GM23338 (cell line): ENCODE measurements around the gene COL25A1. TPM values are rescaled to one million over a fixed set of nuclear protein-coding genes. Genes with fewer than 3 reads are reported as not detected.

Experiments used
- ATAC-seq: fragments of 200-7000 bp; cut with Tn5 transposase; 3 replicates; pipeline ENCODE4 v1.9.1; 2020
- DNase-seq: peaks from one replicate; pipeline ENCODE4 v3.0.0-alpha.2; 2015; ENCODE audit warnings: low spot score
- H2AFZ ChIP-seq: fragments of 200-600 bp; sonication (generic); 2 replicates; pipeline ENCODE4 v1.8.0; 2016; ENCODE audit warnings: antibody characterized with exemption, mild to moderate bottlenecking, moderate library complexity
- H3F3A ChIP-seq: fragments of 200-600 bp; sonication (generic); replicated peaks from 2 replicates; pipeline ENCODE4 v1.8.0; 2017; ENCODE audit warnings: antibody characterized with exemption, mixed run types, low read depth
- H3K27ac ChIP-seq: fragments of 200-600 bp; sonication (generic); 2 replicates; pipeline ENCODE4 v1.6.1; 2016; ENCODE audit warnings: low read depth
- H3K27me3 ChIP-seq: fragments of 200-600 bp; sonication (generic); 2 replicates; pipeline ENCODE4 v1.8.0; 2016; ENCODE audit warnings: mild to moderate bottlenecking, mixed run types, moderate library complexity; ENCODE audit not compliant: insufficient read depth
- H3K36me3 ChIP-seq: fragments of 200-600 bp; sonication (generic); 2 replicates; pipeline ENCODE4 v1.8.0; 2016; ENCODE audit warnings: mild to moderate bottlenecking; ENCODE audit not compliant: insufficient read depth
- H3K4me1 ChIP-seq: fragments of 200-600 bp; sonication (generic); 2 replicates; pipeline ENCODE4 v1.8.0; 2016; ENCODE audit warnings: mild to moderate bottlenecking, moderate library complexity; ENCODE audit not compliant: insufficient read depth
- H3K4me2 ChIP-seq: fragments of 200-600 bp; sonication (generic); 2 replicates; pipeline ENCODE4 v1.7.1; 2017; ENCODE audit warnings: mixed run types
- H3K4me3 ChIP-seq: fragments of 200-600 bp; sonication (generic); 2 replicates; pipeline ENCODE4 v1.6.1; 2016; ENCODE audit warnings: mixed run types
- H3K79me2 ChIP-seq: fragments of 200-600 bp; sonication (generic); replicated peaks from 2 replicates; pipeline ENCODE4 v1.8.0; 2017; ENCODE audit warnings: mild to moderate bottlenecking; ENCODE audit not compliant: insufficient read depth
- H3K9me2 ChIP-seq: fragments of 200-600 bp; sonication (generic); 2 replicates; pipeline ENCODE4 v1.8.0; 2017; ENCODE audit not compliant: insufficient read depth
- H4K20me1 ChIP-seq: fragments of 200-600 bp; sonication (generic); replicated peaks from 2 replicates; pipeline ENCODE4 v1.8.0; 2017; ENCODE audit warnings: mild to moderate bottlenecking; ENCODE audit not compliant: insufficient read depth
- H3K27ac Mint-ChIP-seq: 2 replicates; pipeline ENCODE4 v1.8.0; 2020; ENCODE audit warnings: inconsistent platforms, mild to moderate bottlenecking, moderate library complexity, mixed read lengths
- H3K27me3 Mint-ChIP-seq: 3 replicates; pipeline ENCODE4 v1.8.0; 2022; ENCODE audit warnings: low read depth, mild to moderate bottlenecking, moderate library complexity, mixed read lengths, inconsistent platforms; ENCODE audit not compliant: insufficient read depth, poor library complexity
- H3K36me3 Mint-ChIP-seq: 3 replicates; pipeline ENCODE4 v1.8.0; 2021; ENCODE audit warnings: low read depth, mild to moderate bottlenecking, inconsistent platforms, moderate library complexity, mixed read lengths
- H3K4me1 Mint-ChIP-seq: 3 replicates; pipeline ENCODE4 v1.8.0; 2020; ENCODE audit warnings: mild to moderate bottlenecking, inconsistent platforms, mixed read lengths
- H3K4me3 Mint-ChIP-seq: 3 replicates; pipeline ENCODE4 v1.8.0; 2021; ENCODE audit warnings: moderate library complexity, mild to moderate bottlenecking, inconsistent platforms, mixed read lengths
- H3K9me3 Mint-ChIP-seq: 3 replicates; pipeline ENCODE4 v1.8.0; 2020; ENCODE audit warnings: moderate library complexity, mild to moderate bottlenecking, inconsistent platforms, mixed read lengths
- CTCF ChIP-seq, 2 experiments: fragments of 200-600 bp in 1 of 2; sonication (generic) in 1 of 2; conservative IDR thresholded peaks; 2 replicates each; pipeline versions ENCODE4 v1.5.1 to v1.6.1; 2016 to 2017; ENCODE audit warnings: antibody characterized with exemption in 2 of 2, low read depth in 2 of 2, mild to moderate bottlenecking in 2 of 2, moderate library complexity in 1 of 2
- ETS1 ChIP-seq: IDR thresholded peaks from 2 replicates; pipeline ENCODE4 v1.6.1; 2016; ENCODE audit warnings: antibody characterized with exemption
- EZH2 ChIP-seq: fragments of 200-600 bp; sonication (generic); IDR thresholded peaks from one replicate; pipeline ENCODE4 v1.8.0; 2017; ENCODE audit warnings: antibody characterized with exemption, mild to moderate bottlenecking, low read depth; ENCODE audit not compliant: unreplicated experiment
- EZH2phosphoT487 ChIP-seq: fragments of 200-600 bp; sonication (generic); IDR thresholded peaks from one replicate; pipeline ENCODE4 v1.8.1; 2018; ENCODE audit warnings: antibody characterized with exemption; ENCODE audit not compliant: unreplicated experiment
- JUNB ChIP-seq: IDR thresholded peaks from one replicate; pipeline ENCODE4 v1.6.1; 2016; ENCODE audit warnings: antibody characterized with exemption; ENCODE audit not compliant: unreplicated experiment
- NANOG ChIP-seq: IDR thresholded peaks from 2 replicates; pipeline ENCODE4 v1.6.1; 2016; ENCODE audit warnings: antibody characterized with exemption, borderline replicate concordance
- POLR2AphosphoS5 ChIP-seq: IDR thresholded peaks from 2 replicates; pipeline ENCODE4 v1.6.1; 2016; ENCODE audit warnings: antibody characterized with exemption, low read depth
- STAT1 ChIP-seq: IDR thresholded peaks from one replicate; pipeline ENCODE4 v1.6.1; 2016; ENCODE audit warnings: antibody characterized with exemption; ENCODE audit not compliant: unreplicated experiment
- ZNF331 ChIP-seq: fragments of 250-450 bp; sonication (Bioruptor Pico); IDR thresholded peaks from 2 replicates; pipeline ENCODE4 v1.5.0; 2020; ENCODE audit warnings: low read depth, mild to moderate bottlenecking, moderate library complexity
- ZNF462 ChIP-seq: fragments of 250-450 bp; sonication (Bioruptor Pico); IDR thresholded peaks from 2 replicates; pipeline ENCODE4 v1.5.0; 2020; ENCODE audit warnings: mild to moderate bottlenecking, moderate library complexity
- polyA plus RNA-seq: library from polyadenylated mRNA; unstranded; fragments of >200 nt; fragmentation: Nextera tagmentation; extraction: Ambion mirVana; gene quantifications from 2 replicates; pipeline ENCODE4 v1.2.1, GENCODE V29; 2016
- total RNA-seq: library from RNA; depleted of rRNA; stranded (reverse); fragments of >200 nt; shearing (Covaris generic); gene quantifications from 2 replicates; pipeline ENCODE4 v1.2.3, GENCODE V29; 2014

Gene COL25A1
- total and polyA plus RNA-seq, 2 experiments from 2014 or later: 3.9 to 5.6 TPM

- TF ChIP-seq ETS1: no peak
- no peak for TF ChIP-seq EZH2
- TF ChIP-seq EZH2phosphoT487: no peak
- TF ChIP-seq POLR2AphosphoS5: no peak
- TF ChIP-seq CTCF (conservative IDR thresholded peaks at IDR 0.05; ENCODE audit: low read depth in 2 of 2): no peak
- TF ChIP-seq ZNF331 (CRISPR knock-in tag): no peak
- no peak for TF ChIP-seq NANOG
- TF ChIP-seq STAT1: no peak
- TF ChIP-seq JUNB: no peak
Measured at GRCh38 chr4:108881190-108881589, 421.3 kb downstream of the COL25A1 start (continued).

GRCh38 chr4:108878806-108879205 is 423.7 kb downstream of the COL25A1 start:
- Mint-ChIP-seq H3K27ac (peak overlapping the region; percentile 52; the same call in 1 of the 2 replicates), H3K4me3 (no peak overlapping the region), H3K4me1 (peaks cover 42% of the 10 kb centered on the region), H3K27me3 (no peaks in the 10 kb centered on the region), H3K36me3 (no peaks in the 10 kb centered on the region), H3K9me3 (no peaks in the 10 kb centered on the region)
- TF ChIP-seq ETS1: no peak
- no peaks in the 10 kb centered on the region for H4K20me1 ChIP-seq
- no peaks in the 10 kb centered on the region for H3K79me2 ChIP-seq
- DNase-seq: no peak
- 0 out of 2 replicates have a peak overlapping the region, but pooled peaks have one; percentile 36 for H3K4me2 ChIP-seq
- no peak overlapping the region for H3K4me3 ChIP-seq
- no peak for ATAC-seq
- no peaks in the 10 kb centered on the region for H3K9me2 ChIP-seq
- H3F3A ChIP-seq: no peaks in the 10 kb centered on the region
- H3K4me1 ChIP-seq: peaks cover 34% of the 10 kb centered on the region
- no peaks in the 10 kb centered on the region for H3K27me3 ChIP-seq
- no peak overlapping the region for H3K27ac ChIP-seq
- no peak overlapping the region for H2AFZ ChIP-seq
- H3K36me3 ChIP-seq: no peaks in the 10 kb centered on the region

GRCh38 chr4:108877821-108878220 is 424.6 kb downstream of the COL25A1 start:
- H3K4me3 Mint-ChIP-seq: no peak overlapping the region
- peaks cover 42% of the 10 kb centered on the region for H3K4me1 Mint-ChIP-seq
- Histone ChIP-seq H3F3A (no peaks in the 10 kb centered on the region), H3K79me2 (no peaks in the 10 kb centered on the region), H2AFZ (no peak overlapping the region), H3K4me3 (no peak overlapping the region), H3K27ac (no peak overlapping the region), H3K36me3 (no peaks in the 10 kb centered on the region), H3K27me3 (no peaks in the 10 kb centered on the region), H4K20me1 (no peaks in the 10 kb centered on the region), H3K4me1 (peaks cover 34% of the 10 kb centered on the region), H3K9me2 (no peaks in the 10 kb centered on the region), H3K4me2 (peak overlapping the region; percentile 36; the same call in 1 of the 2 replicates)
- DNase-seq: peak; percentile 12
- no peaks in the 10 kb centered on the region for H3K27me3 Mint-ChIP-seq
- H3K27ac Mint-ChIP-seq: peak overlapping the region; percentile 52; the same call in 1 of the 2 replicates
- no peak for ATAC-seq
- no peaks in the 10 kb centered on the region for H3K9me3 Mint-ChIP-seq
- no peak for TF ChIP-seq ZNF462 (CRISPR knock-in tag)
- TF ChIP-seq NANOG: peak; percentile 37; the same call in 1 of the 2 replicates
- H3K36me3 Mint-ChIP-seq: no peaks in the 10 kb centered on the region
